Measurements from ENCODE around the gene HEXIM2. TPM values are rescaled to one million over a fixed set of nuclear protein-coding genes. Genes with fewer than 3 reads are reported as not detected.
A peak's percentile ranks its signal among the peaks of the same experiment; 100 is the strongest.

HEXIM2 gene
- total and polyA plus RNA-seq, 2 of the 13 experiments (the other 11 are each of a cell fraction or from before 2014, with no cell fraction given), result 27.1 to 32.4 TPM

DNA sequence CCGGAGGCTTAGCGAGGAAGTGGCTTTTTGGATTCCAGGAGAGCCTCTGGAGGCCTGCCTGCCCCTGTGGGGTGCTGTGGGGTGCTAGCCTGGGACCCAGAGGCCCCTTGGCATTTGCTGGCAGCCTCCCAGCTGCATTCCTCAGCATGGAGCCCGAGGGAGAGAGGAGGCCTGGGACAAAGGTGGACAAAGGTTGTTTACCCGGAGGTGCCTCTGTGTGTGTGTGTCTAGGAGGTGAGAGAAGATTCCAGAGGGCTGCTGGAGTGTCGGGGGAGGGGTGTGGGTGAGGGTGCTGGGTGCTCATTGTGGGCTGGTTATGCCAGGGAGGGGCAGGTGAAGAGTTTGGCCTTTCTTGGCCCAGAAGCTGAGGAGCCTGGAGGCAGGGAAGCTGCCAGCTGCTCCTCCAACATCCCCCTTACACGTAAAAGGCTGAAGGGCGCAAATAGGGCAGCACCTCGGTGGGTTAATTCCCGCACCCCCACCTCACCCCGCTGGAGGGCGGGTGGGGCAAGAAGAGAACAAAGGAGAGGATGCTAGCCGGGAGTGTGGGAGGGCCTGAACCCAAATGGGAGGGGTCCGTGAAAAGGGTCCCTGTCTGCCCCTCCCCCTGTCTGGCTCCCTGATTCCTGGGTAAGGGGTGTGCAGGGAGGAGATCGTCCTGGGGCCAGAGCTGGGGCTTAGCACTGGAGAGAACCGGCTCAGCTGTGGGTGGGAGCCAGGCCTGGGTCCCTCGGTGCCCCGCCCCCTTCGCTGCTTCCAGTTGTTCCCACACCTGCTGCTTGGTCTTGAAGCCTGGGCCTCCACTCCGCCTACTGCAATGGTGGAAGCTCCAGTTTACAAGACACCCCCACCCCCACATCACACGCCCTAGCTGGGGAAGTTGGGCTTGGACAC is 9.9 kb downstream of the HEXIM2 start (continued):
- TF ChIP-seq, protein P1, sequence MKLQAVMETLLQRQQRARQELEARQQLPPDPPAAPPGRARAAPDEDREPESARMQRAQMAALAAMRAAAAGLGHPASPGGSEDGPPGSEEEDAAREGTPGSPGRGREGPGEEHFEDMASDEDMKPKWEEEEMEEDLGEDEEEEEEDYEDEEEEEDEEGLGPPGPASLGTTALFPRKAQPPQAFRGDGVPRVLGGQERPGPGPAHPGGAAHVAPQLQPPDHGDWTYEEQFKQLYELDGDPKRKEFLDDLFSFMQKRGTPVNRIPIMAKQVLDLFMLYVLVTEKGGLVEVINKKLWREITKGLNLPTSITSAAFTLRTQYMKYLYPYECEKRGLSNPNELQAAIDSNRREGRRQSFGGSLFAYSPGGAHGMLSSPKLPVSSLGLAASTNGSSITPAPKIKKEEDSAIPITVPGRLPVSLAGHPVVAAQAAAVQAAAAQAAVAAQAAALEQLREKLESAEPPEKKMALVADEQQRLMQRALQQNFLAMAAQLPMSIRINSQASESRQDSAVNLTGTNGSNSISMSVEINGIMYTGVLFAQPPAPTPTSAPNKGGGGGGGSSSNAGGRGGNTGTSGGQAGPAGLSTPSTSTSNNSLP (IDR thresholded peaks at IDR 0.05; ENCODE audit: low read depth, low read length), result no peak
- TF ChIP-seq ZNF331 (CRISPR knock-in tag; IDR thresholded peaks at IDR 0.05) (peak; percentile 84; the same call in 1 of the 2 replicates), ZC3H13 (CRISPR knock-in tag; IDR thresholded peaks at IDR 0.05) (peak; percentile 96), SMC3 (IDR thresholded peaks at IDR 0.05; ENCODE audit: low read length) (no peak), ZNF484 (CRISPR knock-in tag; IDR thresholded peaks at IDR 0.05; ENCODE audit: borderline replicate concordance, low read depth) (no peak), JUN (CRISPR knock-in tag; IDR thresholded peaks at IDR 0.05) (no peak; the same call in 1 of the 2 replicates), ZSCAN29 (CRISPR knock-in tag; conservative IDR thresholded peaks at IDR 0.05) (no peak; the same call in 1 of the 2 replicates), FOXJ3 (CRISPR knock-in tag; IDR thresholded peaks at IDR 0.05; ENCODE audit: borderline replicate concordance) (no peak), JARID2 (CRISPR knock-in tag; IDR thresholded peaks at IDR 0.05; ENCODE audit: insufficient replicate concordance) (no peak), TFE3 (CRISPR knock-in tag; IDR thresholded peaks at IDR 0.05) (peak; percentile 61; the same call in 1 of the 2 replicates), SIN3A (IDR thresholded peaks at IDR 0.05; ENCODE audit: borderline replicate concordance, low read depth, low read length) (peak; percentile 34; the same call in 1 of the 2 replicates), POLR2AphosphoS2 (IDR thresholded peaks at IDR 0.05; ENCODE audit: low read depth, low read length) (no peak), IKZF1 (IDR thresholded peaks at IDR 0.05) (no peak), ZNF101 (CRISPR knock-in tag; IDR thresholded peaks at IDR 0.05; ENCODE audit: borderline replicate concordance, low read depth) (no peak)
- TF ChIP-seq, protein P2, sequence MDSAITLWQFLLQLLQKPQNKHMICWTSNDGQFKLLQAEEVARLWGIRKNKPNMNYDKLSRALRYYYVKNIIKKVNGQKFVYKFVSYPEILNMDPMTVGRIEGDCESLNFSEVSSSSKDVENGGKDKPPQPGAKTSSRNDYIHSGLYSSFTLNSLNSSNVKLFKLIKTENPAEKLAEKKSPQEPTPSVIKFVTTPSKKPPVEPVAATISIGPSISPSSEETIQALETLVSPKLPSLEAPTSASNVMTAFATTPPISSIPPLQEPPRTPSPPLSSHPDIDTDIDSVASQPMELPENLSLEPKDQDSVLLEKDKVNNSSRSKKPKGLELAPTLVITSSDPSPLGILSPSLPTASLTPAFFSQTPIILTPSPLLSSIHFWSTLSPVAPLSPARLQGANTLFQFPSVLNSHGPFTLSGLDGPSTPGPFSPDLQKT (CRISPR knock-in tag; IDR thresholded peaks at IDR 0.05; ENCODE audit: borderline replicate concordance), result no peak
- TF ChIP-seq, protein P3, sequence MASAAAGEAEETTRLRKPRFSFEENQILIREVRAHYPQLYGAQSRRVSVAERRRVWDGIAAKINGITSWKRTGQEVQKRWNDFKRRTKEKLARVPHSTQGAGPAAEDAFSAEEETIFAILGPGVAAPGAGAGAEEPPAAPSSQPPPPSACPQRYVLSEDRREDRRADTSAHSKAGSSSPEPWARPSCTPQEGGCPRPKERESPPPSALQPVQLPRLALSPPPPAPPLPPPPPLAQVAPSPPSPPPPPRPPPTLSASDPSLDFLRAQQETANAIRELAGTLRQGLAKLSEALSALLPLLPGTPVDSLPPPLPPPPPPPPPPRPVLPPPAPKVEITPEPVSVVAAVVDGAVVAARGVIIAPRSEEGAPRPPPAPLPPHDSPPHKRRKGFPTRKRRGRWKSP (CRISPR knock-in tag; IDR thresholded peaks at IDR 0.05), result peak; percentile 71
- TF ChIP-seq, protein P4, sequence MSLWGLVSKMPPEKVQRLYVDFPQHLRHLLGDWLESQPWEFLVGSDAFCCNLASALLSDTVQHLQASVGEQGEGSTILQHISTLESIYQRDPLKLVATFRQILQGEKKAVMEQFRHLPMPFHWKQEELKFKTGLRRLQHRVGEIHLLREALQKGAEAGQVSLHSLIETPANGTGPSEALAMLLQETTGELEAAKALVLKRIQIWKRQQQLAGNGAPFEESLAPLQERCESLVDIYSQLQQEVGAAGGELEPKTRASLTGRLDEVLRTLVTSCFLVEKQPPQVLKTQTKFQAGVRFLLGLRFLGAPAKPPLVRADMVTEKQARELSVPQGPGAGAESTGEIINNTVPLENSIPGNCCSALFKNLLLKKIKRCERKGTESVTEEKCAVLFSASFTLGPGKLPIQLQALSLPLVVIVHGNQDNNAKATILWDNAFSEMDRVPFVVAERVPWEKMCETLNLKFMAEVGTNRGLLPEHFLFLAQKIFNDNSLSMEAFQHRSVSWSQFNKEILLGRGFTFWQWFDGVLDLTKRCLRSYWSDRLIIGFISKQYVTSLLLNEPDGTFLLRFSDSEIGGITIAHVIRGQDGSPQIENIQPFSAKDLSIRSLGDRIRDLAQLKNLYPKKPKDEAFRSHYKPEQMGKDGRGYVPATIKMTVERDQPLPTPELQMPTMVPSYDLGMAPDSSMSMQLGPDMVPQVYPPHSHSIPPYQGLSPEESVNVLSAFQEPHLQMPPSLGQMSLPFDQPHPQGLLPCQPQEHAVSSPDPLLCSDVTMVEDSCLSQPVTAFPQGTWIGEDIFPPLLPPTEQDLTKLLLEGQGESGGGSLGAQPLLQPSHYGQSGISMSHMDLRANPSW (CRISPR knock-in tag; IDR thresholded peaks at IDR 0.05; ENCODE audit: borderline replicate concordance), result peak; percentile 88; the same call in 1 of the 2 replicates
- TF ChIP-seq, protein P5, sequence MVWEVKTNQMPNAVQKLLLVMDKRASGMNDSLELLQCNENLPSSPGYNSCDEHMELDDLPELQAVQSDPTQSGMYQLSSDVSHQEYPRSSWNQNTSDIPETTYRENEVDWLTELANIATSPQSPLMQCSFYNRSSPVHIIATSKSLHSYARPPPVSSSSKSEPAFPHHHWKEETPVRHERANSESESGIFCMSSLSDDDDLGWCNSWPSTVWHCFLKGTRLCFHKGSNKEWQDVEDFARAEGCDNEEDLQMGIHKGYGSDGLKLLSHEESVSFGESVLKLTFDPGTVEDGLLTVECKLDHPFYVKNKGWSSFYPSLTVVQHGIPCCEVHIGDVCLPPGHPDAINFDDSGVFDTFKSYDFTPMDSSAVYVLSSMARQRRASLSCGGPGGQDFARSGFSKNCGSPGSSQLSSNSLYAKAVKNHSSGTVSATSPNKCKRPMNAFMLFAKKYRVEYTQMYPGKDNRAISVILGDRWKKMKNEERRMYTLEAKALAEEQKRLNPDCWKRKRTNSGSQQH (CRISPR knock-in tag; IDR thresholded peaks at IDR 0.05; ENCODE audit: low read depth), result no peak
